GM10248 (cell line): ENCODE results near the gene PREPL.

Experiments used
- CTCF ChIA-PET: fragments of 300-600 bp; sonication (Branson Sonifier 250); formaldehyde crosslinking; extraction: SDS; loops from one replicate; lab custom pipeline; 2021; ENCODE audit warnings: antibody characterized with exemption; lab: Yijun Ruan, JAX
- POLR2A ChIA-PET: fragments of 350-650 bp; sonication (Branson Sonifier 250); formaldehyde crosslinking; extraction: SDS; loops from one replicate; lab custom pipeline; 2020; ENCODE audit warnings: antibody characterized with exemption; lab: Yijun Ruan, JAX
- DNase-seq: peaks from one replicate; pipeline ENCODE4 v3.0.0; 2012; ENCODE audit errors: extremely low spot score
- TF ChIP-seq, protein P1 (sequence below): IDR thresholded peaks from 2 replicates; pipeline ENCODE4 v1.5.1; 2012; ENCODE audit warnings: mild to moderate bottlenecking, low read depth; ENCODE audit errors: extremely low read depth, missing control alignments, control extremely low read depth

Gene PREPL

DNA sequence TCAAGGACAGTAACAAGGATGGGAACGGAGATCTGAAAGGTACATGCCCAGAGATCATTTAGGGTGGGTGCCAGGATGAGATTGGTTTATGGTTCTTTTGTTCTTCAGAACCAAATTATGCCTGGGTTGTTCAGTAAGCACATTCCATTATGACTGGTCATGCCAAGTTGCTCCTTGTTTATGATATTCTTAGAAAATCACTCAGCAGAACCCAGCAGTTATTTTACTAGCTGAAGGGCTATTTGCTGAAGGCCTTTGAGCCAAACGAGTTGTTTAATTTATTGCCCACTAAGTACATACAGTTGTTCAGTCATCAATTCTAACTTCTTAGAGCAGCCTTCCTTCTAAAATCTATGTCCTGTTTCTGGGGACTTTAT is 85.4 kb downstream of the PREPL start:
- POLR2A ChIA-PET = no interaction called here
- CTCF ChIA-PET = no interaction called here
- DNase-seq = no peak
- TF ChIP-seq, protein P1, sequence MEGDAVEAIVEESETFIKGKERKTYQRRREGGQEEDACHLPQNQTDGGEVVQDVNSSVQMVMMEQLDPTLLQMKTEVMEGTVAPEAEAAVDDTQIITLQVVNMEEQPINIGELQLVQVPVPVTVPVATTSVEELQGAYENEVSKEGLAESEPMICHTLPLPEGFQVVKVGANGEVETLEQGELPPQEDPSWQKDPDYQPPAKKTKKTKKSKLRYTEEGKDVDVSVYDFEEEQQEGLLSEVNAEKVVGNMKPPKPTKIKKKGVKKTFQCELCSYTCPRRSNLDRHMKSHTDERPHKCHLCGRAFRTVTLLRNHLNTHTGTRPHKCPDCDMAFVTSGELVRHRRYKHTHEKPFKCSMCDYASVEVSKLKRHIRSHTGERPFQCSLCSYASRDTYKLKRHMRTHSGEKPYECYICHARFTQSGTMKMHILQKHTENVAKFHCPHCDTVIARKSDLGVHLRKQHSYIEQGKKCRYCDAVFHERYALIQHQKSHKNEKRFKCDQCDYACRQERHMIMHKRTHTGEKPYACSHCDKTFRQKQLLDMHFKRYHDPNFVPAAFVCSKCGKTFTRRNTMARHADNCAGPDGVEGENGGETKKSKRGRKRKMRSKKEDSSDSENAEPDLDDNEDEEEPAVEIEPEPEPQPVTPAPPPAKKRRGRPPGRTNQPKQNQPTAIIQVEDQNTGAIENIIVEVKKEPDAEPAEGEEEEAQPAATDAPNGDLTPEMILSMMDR = no peak

DNA sequence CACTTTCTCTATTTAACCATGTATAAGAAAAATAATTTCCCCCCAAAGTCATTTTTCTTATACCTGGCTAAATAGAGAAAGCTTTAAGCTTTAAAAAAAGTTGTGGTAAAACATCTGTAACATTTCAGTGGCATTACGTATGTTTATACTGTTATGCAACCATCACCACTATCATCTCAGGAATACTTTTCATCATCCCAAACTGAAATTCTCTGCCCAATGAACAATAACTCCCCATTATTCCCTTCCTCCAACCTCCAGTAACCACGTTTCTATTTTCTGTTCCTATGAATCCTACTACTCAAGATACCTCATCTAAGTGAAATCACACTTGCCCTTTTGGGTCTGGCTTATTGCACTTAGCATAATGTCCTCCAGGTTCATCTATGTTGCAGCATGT is 87.7 kb downstream of the PREPL start:
- ChIA-PET POLR2A (no interaction called here), CTCF (interaction anchor here (1.2 to 1.6 kb wide), 3 partner anchors 30 to 44 kb away, joined by 3 to 4 read pairs (median 3); no protein-coding TSS in a partner anchor)
- DNase-seq = no peak
- TF ChIP-seq, protein P1 = no peak

DNA sequence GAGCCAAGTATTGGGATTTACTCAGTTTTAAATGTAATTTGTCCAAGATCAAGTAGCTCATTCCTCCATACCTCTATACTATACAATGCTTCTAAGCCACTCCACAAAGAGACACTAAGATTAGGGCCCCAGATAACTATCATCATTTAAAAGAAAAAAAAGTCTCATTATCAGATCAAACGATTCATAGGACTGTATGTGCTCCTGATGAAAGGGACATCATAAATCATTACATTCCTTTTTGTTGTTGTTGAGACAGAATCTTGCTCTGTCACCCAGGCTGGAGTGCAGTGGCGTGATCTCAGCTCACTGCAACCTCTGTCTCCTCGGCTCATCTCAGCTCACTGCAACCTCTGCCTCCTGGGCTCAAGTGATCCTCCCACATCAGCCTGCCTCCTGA is 88.2 kb downstream of the PREPL start:
- TF ChIP-seq, protein P1 = no peak
- ChIA-PET POLR2A (no interaction called here), CTCF (interaction anchor here (1.2 kb wide), 1 partner anchor 29 kb away, joined by 3 read pairs; no protein-coding TSS in a partner anchor)
- no peak for DNase-seq

DNA sequence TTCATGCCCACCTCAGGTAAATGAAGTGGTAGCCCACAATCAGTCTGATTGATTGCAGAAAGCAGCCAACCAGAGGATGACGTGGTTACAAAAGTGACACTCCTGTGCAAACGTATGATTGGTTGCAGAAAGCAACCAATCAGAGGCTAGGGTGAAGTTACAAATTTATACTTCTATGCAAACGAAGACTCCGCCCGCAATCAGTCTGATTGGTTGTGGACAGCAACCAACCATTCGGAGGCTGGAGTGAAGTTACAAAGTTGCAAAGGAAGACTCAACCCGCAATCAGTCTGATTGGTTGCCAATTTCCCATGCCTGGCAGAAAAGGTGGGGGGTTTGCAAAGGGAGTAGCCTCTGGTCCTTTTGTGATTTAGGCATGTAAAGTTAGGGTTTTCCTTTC is 90.0 kb downstream of the PREPL start:
- POLR2A ChIA-PET = no interaction called here
- CTCF ChIA-PET = no interaction called here
- TF ChIP-seq, protein P1 = no peak
- DNase-seq = no peak

DNA sequence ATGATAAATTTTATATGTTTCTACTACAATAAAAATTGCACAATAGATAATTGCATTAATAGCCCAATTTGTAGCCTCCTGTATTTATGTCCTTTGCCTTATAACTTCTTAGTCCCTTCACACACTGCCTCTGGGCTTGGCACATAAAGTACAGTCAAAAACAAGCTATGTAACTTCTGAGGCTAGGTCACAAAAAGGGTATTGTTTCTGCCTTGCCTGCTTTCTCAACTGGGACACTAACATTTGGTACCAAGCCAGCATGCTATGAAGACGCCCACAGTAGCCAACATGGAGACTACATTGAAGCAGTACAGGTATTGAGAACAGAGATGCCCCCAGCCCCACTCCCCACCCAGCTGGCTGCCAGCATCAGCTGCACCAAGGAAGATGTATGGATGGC is 91.5 kb downstream of the PREPL start:
- ChIA-PET CTCF (no interaction called here), POLR2A (no interaction called here)
- TF ChIP-seq, protein P1 = no peak
- no peak for DNase-seq

DNA sequence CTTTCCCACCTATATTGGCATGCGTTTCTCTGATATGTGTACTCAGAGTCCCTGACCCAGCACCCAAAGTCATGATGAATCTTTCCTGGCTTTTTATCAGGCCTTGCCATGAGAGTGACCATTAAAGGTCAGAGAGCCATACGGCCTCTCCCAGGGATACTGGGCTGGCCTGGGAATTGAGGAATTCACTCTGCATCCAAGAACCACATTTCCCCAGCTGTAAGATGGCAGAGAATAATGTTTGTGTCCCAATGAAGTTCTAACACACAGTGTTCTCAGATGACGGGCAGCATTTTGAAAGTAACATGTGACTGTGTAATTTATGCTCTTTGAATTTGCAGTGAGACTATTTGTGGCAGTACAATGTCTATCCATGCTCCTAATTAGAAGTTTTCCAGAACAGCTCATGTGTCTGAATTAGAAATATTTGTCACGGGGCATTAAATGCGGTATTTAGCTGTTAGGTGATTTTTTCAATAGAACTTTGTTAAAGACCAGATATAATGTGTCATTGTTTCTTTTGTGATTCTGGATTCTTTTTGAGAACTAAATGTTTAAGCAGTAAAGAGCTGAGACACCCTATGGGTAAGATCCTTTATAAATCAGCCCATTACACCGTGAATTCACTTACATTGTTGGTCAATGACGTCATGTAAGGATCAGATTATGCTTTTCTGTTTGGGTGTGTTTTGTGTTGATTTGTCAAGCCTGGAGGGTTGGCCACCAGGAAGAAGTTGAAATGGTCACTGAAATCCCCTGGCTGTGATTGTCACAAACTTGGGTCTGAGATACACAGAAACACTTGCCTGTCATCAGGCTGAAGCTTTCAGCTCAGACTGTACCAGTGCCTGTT is 93.3 kb downstream of the PREPL start:
- TF ChIP-seq, protein P1 = no peak
- POLR2A ChIA-PET = no interaction called here
- no peak for DNase-seq
- CTCF ChIA-PET = interaction anchor here (1.5 to 3.7 kb wide), 2 partner anchors 24 to 27 kb away, joined by 4 to 9 read pairs; no protein-coding TSS in a partner anchor
